ENCODE results near the gene VPS13D.
"Not testable (repeated sequence)": the region's sequence is repeated elsewhere in the genome, so short reads cannot be mapped to it uniquely, and the experiment has no call there.

Gene VPS13D

DNA sequence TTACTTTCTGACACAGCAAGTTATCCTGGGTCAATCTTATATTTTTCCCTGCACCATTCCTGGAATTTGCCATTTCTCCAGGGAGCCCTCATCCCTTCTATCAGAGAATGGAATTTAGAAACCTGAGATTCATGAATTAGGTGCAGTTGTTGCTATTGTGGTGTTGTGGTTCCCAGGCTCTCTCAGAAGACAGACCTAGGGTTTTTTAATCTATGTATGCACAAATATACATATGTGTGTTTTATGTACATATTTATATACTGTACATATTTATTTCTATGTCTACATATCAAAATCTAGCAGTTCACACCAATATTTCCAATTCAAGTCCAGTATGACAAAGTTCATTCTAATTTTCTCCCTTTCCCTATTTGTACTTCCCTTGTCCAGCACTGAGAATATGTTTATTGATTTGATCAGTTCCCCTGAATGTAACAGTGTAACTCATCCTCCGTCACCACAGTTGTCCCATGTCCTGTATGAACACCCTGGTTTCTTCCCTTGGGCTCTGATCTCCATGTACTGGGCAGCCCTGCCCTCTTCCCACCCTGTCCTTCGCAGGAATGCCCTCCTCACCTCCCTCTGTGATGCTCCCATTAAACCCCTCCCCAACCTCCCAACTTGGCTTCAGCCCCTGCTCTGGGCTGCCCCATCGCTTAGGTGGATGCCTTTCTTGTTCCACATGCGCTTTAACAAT lies 145.5 kb downstream of the VPS13D start:
- DNase-seq: no peak

DNA sequence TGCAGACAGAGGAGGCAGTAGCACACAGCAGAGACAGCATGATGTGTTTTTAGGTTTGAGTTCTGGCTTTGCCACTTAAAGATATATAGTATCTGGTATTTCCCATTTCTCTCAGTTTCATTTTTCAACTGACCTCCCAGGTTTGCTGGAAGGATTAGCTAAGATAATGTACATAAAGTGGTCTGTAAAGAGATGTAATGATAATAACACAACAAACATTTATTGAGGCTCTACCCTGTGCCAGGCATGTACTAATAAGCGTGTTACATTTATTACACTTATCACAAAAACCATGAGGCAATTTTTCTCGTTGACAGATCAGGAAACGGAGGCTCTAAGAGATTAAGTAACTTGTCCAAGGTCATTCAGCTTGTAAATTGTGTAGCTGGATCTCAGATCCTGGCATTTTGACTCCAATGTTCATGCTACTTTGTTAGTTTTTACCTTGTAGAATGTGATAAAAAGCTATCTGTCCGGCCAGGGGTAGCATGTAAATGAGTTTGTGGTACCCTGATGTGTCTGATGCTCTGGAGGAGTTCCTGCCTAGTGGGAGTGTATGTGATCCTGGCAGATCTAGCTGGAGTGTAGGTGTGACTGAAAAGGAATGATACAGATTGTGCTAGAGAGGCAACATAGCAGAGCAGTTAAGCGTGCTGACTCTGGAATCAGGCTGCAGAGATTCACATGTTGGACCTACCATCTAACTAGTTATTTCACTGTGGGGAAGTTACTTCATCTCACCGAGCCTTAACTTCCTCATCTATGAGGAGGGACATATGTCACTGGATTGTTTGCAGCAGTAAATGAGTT lies 146.6 kb downstream of the VPS13D start:
- DNase-seq: peak; percentile 41

DNA sequence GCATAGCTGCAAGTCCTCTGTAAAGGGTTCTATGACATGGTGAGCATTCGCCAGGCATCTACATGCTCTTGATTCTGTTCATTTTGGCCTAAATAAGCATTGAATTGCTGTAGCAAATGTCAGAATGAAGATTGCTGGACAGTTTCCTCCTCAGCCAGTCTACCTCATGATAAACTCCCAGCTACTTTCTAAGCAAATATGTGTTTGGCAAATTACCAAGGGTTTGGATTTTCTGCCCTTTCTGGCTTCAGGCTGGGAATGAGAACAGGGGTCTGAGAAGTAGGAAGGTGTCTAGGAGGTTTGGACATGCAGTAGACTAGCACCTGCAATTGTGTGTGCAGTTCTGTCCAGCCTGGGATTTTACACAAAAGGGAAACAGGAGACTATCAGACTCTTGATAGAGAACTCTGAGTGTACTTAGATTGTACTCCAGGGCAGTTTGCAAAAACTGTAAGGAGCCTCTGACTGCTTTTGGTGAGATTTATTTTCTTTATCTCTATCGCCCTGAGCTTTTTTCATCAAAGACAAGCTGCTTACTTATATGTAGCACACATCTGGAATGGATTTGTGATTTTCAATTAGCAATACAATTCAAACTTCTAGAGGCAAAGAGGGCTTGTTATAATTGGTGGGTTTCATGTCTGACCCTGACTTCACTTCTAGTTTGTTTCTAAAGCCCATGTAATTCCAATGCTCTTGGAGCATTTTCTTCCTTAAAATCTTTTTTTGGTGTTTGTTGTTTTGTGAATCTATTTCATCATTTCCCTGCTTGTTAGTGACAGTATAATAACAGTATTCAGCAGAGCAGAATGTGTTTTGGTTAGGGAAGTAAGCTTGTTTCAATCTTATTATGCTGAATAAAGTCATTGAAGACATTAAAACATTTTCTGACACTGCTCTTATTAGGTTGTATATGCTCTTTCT lies 150.8 kb downstream of the VPS13D start:
- no peak for DNase-seq

GRCh38 chr1:12383001-12383400 lies 153.2 kb downstream of the VPS13D start:
- DNase-seq: no peak

- DNase-seq: no peak
These were observed 154.0 kb downstream of the VPS13D start for GRCh38 chr1:12383786-12384185.

DNA sequence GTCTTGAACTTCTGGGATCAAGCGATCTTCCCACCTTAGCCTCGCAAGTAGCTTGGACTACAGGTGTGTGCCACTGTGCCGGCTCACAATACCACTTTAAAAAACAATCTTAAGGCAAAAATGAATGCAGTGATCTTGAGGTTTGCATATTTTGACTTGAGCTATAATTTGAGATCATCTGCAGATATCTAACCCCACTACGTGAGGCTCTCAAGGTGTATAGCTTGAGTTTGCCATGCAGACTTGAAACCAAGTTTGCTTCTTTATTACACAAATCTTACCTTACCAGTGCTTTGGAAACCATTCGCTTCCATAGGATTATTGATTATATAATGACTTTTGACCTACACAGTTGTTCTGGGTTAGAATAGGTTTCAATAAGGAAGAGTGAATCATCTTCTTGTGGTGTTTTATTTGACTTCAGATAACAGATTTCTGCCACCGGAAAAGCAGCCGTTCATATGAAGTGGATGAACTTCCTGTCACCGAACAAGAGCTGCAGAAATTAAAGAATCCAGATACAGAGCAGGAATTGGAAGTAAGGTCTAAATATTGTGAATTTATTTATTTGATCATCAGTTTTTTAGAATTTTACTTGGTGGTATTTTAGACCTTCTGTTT lies 155.1 kb downstream of the VPS13D start:
- DNase-seq: no peak

GRCh38 chr1:12386130-12386529 lies 156.3 kb downstream of the VPS13D start:
- DNase-seq: no peak

GRCh38 chr1:12387641-12388040 lies 157.8 kb downstream of the VPS13D start:
- no peak for DNase-seq

- not testable (repeated sequence) for DNase-seq
These were observed 160.5 kb downstream of the VPS13D start for GRCh38 chr1:12390296-12390695.

GRCh38 chr1:12397462-12398450 lies 167.9 kb downstream of the VPS13D start:
- no peak for DNase-seq

GRCh38 chr1:12398479-12398878 lies 168.6 kb downstream of the VPS13D start:
- no peak for DNase-seq

DNA sequence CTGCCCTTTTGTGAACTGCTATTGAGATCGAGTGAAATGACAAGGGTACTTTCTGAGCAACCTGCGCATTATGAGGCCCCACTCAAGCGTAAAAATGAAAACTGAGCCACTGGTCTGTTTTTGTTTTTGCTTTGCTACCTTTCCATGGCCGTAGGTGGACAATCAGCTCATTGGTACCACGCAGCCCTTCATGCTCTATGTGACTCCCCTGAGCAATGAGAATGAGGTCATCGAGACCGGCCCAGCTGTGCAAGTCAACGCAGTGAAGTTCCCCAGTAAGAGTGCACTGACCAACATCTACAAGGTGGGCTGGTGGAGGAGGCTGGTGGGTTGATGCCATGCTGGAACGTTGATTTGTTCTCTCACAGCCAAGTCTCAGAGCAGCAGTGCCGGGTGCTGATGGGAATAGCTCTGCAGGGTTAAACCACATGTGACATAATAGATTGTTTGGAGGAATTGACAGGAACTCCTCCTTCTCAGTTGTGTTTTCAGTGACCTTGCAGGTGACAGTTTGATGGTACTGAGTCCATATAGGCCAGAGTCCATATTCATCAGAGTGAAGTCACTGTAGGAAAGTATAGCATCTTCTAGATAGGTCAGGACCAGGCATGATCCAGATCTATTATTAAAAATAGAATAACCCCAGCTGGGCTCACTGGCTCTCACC lies 170.3 kb downstream of the VPS13D start:
- DNase-seq: no peak

GRCh38 chr1:12402159-12402673 lies 172.4 kb downstream of the VPS13D start:
- DNase-seq: no peak

GRCh38 chr1:12402842-12403241 lies 173.0 kb downstream of the VPS13D start:
- no peak for DNase-seq

DNA sequence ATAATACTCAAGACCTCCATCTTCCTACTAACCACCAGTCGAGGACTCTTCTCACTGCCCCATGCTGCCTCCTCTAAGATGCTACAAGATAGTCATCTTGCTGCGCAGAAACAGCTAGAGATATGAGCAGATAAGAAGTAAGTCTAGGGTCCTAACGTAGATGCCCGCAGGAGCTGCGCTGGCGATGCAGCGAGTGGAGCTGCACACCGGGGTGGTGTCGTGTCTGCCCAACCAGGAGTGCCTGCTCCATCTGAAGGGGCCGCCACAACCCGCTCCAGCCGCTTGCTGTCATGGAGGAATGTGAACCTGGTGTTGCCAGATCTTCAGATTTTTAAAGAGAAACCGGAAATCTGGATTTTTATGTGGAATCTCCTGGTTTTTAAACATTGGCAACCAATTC lies 175.1 kb downstream of the VPS13D start:
- DNase-seq: no peak

DNA sequence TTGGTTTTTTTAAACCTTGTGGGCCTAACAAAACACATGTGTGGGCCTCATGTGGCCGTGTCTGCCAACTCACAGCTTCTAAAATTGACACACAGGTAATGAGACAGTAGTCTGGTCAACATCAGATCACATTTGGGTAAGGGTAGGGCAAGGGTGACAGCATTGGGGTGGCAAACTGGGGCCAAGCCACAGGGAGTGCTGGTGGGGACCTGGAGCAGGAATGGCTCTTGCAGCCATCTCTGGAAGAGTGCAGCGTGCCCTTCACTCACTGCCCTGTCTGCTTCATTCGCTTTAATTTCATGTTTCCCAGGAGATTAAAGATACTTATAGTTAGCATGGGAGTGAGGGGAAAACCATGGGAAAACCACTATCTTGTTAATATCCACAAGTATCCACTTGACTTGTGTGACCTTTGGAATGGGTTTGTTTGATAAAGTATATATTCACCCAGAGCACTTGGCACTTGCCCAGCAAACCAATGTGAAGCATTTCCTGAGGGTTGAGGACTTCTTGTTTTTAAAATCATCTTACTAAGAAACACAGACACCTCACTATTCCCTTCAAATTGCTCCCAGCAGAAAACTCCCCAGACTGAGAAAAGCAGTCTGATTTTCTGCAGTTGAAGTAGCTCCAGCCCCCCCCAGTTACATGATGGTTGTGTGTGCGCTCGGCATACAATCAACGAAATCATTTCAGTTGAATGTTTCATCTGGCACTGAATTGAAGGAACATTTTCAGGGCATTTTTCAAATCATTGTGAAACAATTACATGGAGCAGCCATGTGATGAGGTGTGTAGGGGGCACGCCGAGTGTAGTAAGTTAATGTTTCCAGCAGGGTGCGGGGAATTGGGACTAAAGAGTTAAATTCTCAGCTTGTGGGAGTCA lies 175.7 kb downstream of the VPS13D start:
- no peak for DNase-seq

GRCh38 chr1:12406211-12407021 lies 176.6 kb downstream of the VPS13D start:
- DNase-seq: no peak

DNA sequence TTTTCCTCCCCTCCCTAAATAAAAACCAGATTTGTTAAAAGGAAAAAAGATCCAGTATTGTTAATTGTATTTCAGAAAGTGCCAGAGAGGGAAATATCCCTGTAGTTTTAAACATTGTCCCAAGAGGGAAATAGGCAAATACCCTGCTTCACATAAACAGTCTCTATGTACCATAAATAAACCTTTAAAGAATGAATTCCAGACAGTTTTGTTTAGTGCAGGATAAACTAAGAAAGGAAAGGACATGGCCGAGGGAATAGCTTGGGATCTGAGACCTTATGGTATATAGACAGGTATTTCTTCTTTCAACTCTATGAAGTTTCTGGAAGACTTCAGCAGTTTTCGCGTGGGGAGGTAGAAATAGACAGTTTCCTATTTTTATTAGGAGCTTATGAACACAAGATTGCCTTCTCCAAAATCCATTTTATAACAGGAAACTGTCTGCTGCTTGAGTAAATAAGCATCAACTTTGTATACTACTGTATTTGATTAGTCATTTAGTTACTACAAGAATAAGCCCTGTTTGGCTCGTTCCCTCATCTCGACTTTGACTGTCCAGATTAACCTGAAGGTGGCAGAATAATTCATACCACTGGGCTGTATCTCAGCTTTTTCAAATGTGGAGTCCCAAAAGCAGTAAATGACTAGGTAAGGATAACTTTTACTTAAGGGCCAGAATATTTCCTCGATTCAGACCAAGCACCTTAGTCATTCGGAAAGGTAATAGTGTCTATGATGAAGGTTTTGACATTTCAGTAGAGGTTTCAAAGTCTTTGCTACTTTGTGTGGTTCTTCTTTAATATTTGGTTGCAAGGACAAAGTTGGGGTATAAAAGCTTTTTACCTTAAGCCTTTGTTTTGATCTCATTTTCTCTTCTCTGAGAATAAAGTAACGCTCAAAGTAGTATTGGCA lies 177.5 kb downstream of the VPS13D start:
- no peak for DNase-seq
